AG08395 (cell line): ENCODE results near the gene FBXO48.
"Not testable (repeated sequence)": the region's sequence is repeated elsewhere in the genome, so short reads cannot be mapped to it uniquely, and the experiment has no call there.

Experiments
- DNase-seq: peaks from one replicate; pipeline ENCODE4 v3.0.0; 2012; ENCODE audit warnings: mixed read lengths, low spot score

The FBXO48 gene

GRCh38 chr2:68467077-68467960 is at the start of gene FBXO48, which contains the start of gene APLF:
Gene FBXO48 (minus strand): TSS chr2:68467294. CDS start chr2:68465145, 2,149 bp downstream.
Gene APLF (plus strand): TSS chr2:68467585. CDS start chr2:68467732, 147 bp downstream.
- DNase-seq, result peak; percentile 96

GRCh38 chr2:68516051-68516955 is 49.2 kb upstream of the FBXO48 start:
- DNase-seq, result no peak

- DNase-seq, result no peak
Measured at GRCh38 chr2:68514316-68514929, 47.3 kb upstream of the FBXO48 start.

GRCh38 chr2:68512966-68513365 is 45.9 kb upstream of the FBXO48 start:
- no peak for DNase-seq

- DNase-seq, result no peak
Measured at GRCh38 chr2:68512326-68512725, 45.2 kb upstream of the FBXO48 start.

- DNase-seq, result no peak
Measured at GRCh38 chr2:68506170-68506569, 39.1 kb upstream of the FBXO48 start.

- no peak for DNase-seq
Measured at GRCh38 chr2:68505603-68506159, 38.6 kb upstream of the FBXO48 start.

- DNase-seq, result no peak
Measured at GRCh38 chr2:68501768-68502167, 34.7 kb upstream of the FBXO48 start.

GRCh38 chr2:68500649-68501048 is 33.6 kb upstream of the FBXO48 start:
- DNase-seq, result no peak

- DNase-seq, result no peak
Measured at GRCh38 chr2:68499133-68499532, 32.0 kb upstream of the FBXO48 start.

- DNase-seq, result no peak
Measured at GRCh38 chr2:68491582-68491981, 24.5 kb upstream of the FBXO48 start.

- DNase-seq, result no peak
Measured at GRCh38 chr2:68489282-68489681, 22.2 kb upstream of the FBXO48 start.

GRCh38 chr2:68488605-68489004 is 21.5 kb upstream of the FBXO48 start:
- not testable (repeated sequence) for DNase-seq

- peak; percentile 40 for DNase-seq
Measured at GRCh38 chr2:68487773-68488355, 20.8 kb upstream of the FBXO48 start.

GRCh38 chr2:68483011-68483410 is 15.9 kb upstream of the FBXO48 start:
- DNase-seq, result no peak

- DNase-seq, result no peak
Measured at GRCh38 chr2:68482296-68482820, 15.3 kb upstream of the FBXO48 start.

GRCh38 chr2:68478688-68479087 is 11.6 kb upstream of the FBXO48 start:
- no peak for DNase-seq

GRCh38 chr2:68476454-68476853 is 9.4 kb upstream of the FBXO48 start:
- DNase-seq, result no peak

- no peak for DNase-seq
Measured at GRCh38 chr2:68475576-68475975, 8.5 kb upstream of the FBXO48 start.

- DNase-seq, result no peak
Measured at GRCh38 chr2:68475110-68475509, 8.0 kb upstream of the FBXO48 start.

GRCh38 chr2:68472796-68473414 is 5.8 kb upstream of the FBXO48 start:
- DNase-seq, result no peak
